ENCODE data around the gene SLC8A1. TPM values are rescaled to one million over a fixed set of nuclear protein-coding genes. Genes with fewer than 3 reads are reported as not detected.

SLC8A1 gene
- total RNA-seq, 1 experiment from 2014 or later: not detected

DNA sequence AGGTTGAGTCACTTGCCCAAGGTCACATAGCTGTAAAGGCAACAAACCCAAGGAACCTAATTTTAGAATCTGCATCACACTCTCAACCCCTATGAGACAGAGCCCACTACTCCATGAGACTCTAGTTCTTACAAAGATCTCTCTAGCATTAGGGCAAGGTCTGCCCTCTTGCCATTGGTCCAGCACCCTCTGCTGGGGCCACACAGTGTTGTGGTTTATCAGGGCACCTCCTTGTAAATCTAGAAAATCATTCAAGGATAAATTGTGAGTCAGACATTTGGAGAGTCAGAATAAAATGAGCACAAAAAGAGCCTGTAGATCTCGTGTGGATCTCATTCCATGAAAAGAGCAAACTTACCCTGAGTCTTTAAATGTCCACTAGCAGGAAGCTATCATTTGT, 91.2 kb downstream of the SLC8A1 start:
- intact Hi-C loops (cut with micrococcal nuclease; ENCODE audit: unreplicated experiment): no loop called here

DNA sequence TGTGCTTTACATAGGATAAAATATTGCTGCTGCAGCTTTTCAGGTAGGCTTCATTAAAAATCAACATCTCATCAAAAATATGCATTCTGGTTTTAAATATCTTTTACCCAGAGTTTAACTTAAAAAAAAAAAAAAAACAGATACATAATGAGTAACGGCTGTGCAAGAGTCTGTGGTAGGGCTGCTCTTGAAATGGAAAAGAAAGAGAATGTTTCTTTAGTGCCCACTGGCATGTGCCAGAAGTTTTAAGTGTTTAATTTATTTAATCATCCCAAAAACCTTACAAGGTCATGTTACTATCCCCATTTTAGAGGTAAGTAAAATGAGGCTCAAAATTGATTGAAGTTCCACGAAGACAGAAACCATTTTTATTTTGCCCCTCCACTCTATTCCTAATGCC, 92.1 kb downstream of the SLC8A1 start:
- Histone ChIP-seq H3K4me1 (ENCODE audit: insufficient read depth, low read length, poor library complexity, severe bottlenecking) (no peaks in the 10 kb centered on the region), H3K27me3 (replicated peaks; ENCODE audit: insufficient read depth, low read depth, low read length, poor library complexity) (peaks cover 35% of the 10 kb centered on the region), H3K36me3 (ENCODE audit: insufficient read depth, low read length, poor library complexity, severe bottlenecking) (no peaks in the 10 kb centered on the region), H3K9me3 (ENCODE audit: low read depth, low read length, poor library complexity, severe bottlenecking) (no peaks in the 10 kb centered on the region), H3K27ac (ENCODE audit: low read depth, low read length, poor library complexity, severe bottlenecking) (no peak overlapping the region), H3K4me3 (ENCODE audit: low read depth, low read length, poor library complexity, severe bottlenecking) (no peak overlapping the region)
- no peak for TF ChIP-seq EZH2 (IDR thresholded peaks at IDR 0.05; ENCODE audit: borderline replicate concordance, low read depth, low read length, poor library complexity, severe bottlenecking)
- TF ChIP-seq, protein P1, sequence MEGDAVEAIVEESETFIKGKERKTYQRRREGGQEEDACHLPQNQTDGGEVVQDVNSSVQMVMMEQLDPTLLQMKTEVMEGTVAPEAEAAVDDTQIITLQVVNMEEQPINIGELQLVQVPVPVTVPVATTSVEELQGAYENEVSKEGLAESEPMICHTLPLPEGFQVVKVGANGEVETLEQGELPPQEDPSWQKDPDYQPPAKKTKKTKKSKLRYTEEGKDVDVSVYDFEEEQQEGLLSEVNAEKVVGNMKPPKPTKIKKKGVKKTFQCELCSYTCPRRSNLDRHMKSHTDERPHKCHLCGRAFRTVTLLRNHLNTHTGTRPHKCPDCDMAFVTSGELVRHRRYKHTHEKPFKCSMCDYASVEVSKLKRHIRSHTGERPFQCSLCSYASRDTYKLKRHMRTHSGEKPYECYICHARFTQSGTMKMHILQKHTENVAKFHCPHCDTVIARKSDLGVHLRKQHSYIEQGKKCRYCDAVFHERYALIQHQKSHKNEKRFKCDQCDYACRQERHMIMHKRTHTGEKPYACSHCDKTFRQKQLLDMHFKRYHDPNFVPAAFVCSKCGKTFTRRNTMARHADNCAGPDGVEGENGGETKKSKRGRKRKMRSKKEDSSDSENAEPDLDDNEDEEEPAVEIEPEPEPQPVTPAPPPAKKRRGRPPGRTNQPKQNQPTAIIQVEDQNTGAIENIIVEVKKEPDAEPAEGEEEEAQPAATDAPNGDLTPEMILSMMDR (conservative IDR thresholded peaks at IDR 0.05; ENCODE audit: low read depth, low read length): no peak
- no peak for DNase-seq (ENCODE audit: low spot score)
- intact Hi-C loops (cut with micrococcal nuclease; ENCODE audit: unreplicated experiment): no loop called here
- ChIA-PET POLR2A (ENCODE audit: low non-redundant PET) (no interaction called here), CTCF (no interaction called here)
- BruUV-seq (replicated peaks): no TSS peak

More for the DNA sequence above, 91.2 kb downstream of the SLC8A1 start:
- Histone ChIP-seq H3K27me3 (replicated peaks; ENCODE audit: insufficient read depth, low read depth, low read length, poor library complexity) (peaks cover 43% of the 10 kb centered on the region), H3K27ac (ENCODE audit: low read depth, low read length, poor library complexity, severe bottlenecking) (no peak overlapping the region), H3K4me3 (ENCODE audit: low read depth, low read length, poor library complexity, severe bottlenecking) (no peak overlapping the region), H3K9me3 (ENCODE audit: low read depth, low read length, poor library complexity, severe bottlenecking) (no peaks in the 10 kb centered on the region), H3K36me3 (ENCODE audit: insufficient read depth, low read length, poor library complexity, severe bottlenecking) (no peaks in the 10 kb centered on the region), H3K4me1 (ENCODE audit: insufficient read depth, low read length, poor library complexity, severe bottlenecking) (no peaks in the 10 kb centered on the region)
- ChIA-PET CTCF (no interaction called here), POLR2A (ENCODE audit: low non-redundant PET) (interaction anchor here (0.7 kb wide), 1 partner anchor 489 kb away, joined by 5 read pairs; no protein-coding TSS in a partner anchor)
- DNase-seq (ENCODE audit: low spot score): no peak
- no TSS peak for BruUV-seq (replicated peaks)
- TF ChIP-seq, protein P1 (conservative IDR thresholded peaks at IDR 0.05; ENCODE audit: low read depth, low read length): no peak
- no peak for TF ChIP-seq EZH2 (IDR thresholded peaks at IDR 0.05; ENCODE audit: borderline replicate concordance, low read depth, low read length, poor library complexity, severe bottlenecking)

DNA sequence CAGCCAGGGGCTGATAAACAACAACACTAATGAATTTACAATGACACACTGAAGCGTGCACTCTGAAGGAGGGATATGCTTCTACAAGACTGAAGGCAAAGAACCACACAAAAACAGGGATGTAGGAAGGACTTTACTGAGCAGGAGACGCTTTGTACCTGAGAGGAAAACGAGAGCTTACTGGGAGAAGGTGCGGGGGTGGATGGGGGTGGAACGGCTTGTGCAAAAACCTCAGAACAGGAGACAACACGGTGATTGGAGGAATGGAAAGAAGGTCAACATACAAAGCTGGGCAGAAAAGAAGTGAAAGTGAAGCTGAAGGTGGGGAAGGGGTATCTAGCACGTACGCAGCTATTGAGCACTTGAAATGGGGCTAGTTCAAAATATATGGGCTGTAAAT, 93.1 kb downstream of the SLC8A1 start:
- ChIA-PET CTCF (no interaction called here), POLR2A (ENCODE audit: low non-redundant PET) (no interaction called here)
- Histone ChIP-seq H3K4me1 (ENCODE audit: insufficient read depth, low read length, poor library complexity, severe bottlenecking) (no peaks in the 10 kb centered on the region), H3K27ac (ENCODE audit: low read depth, low read length, poor library complexity, severe bottlenecking) (no peak overlapping the region), H3K9me3 (ENCODE audit: low read depth, low read length, poor library complexity, severe bottlenecking) (no peaks in the 10 kb centered on the region), H3K27me3 (replicated peaks; ENCODE audit: insufficient read depth, low read depth, low read length, poor library complexity) (peaks cover 25% of the 10 kb centered on the region), H3K4me3 (ENCODE audit: low read depth, low read length, poor library complexity, severe bottlenecking) (no peak overlapping the region), H3K36me3 (ENCODE audit: insufficient read depth, low read length, poor library complexity, severe bottlenecking) (no peaks in the 10 kb centered on the region)
- BruUV-seq (replicated peaks): no TSS peak
- TF ChIP-seq, protein P1 (conservative IDR thresholded peaks at IDR 0.05; ENCODE audit: low read depth, low read length): no peak
- no peak for TF ChIP-seq EZH2 (IDR thresholded peaks at IDR 0.05; ENCODE audit: borderline replicate concordance, low read depth, low read length, poor library complexity, severe bottlenecking)
- no peak for DNase-seq (ENCODE audit: low spot score)
- intact Hi-C loops (cut with micrococcal nuclease; ENCODE audit: unreplicated experiment): no loop called here
